HepG2 (cell line): ENCODE data around the gene DSG4. TPM values are rescaled to one million over a fixed set of nuclear protein-coding genes. Genes with fewer than 3 reads are reported as not detected.

Experiments used
- ATAC-seq: fragments of 200-7000 bp; cut with Tn5 transposase; 3 replicates; pipeline ENCODE4 v1.9.1; 2020; ENCODE audit warnings: mild to moderate bottlenecking, moderate library complexity
- BruUV-seq: library from RNA; stranded (reverse); fragments of 400-500 nt; replicated peaks from 2 replicates; lab custom pipeline; 2021; lab: Mats Ljungman, UMichigan
- CTCF ChIA-PET: fragments of 300-600 bp; formaldehyde crosslinking; extraction: SDS; loops from one replicate; lab custom pipeline; 2021; ENCODE audit warnings: low total read pairs, inconsistent platforms, low intra/inter-chr PET ratio; lab: Yijun Ruan, JAX
- POLR2A ChIA-PET: fragments of 350-600 bp; sonication (Branson Sonifier 250); formaldehyde crosslinking; loops from one replicate; lab custom pipeline; 2020; ENCODE audit warnings: antibody characterized with exemption, inconsistent platforms; lab: Yijun Ruan, JAX
- DNase-seq: peaks from one replicate; pipeline ENCODE4 v3.0.0-alpha.2; 2015; ENCODE audit warnings: low spot score
- FAIRE-seq: peaks from 3 replicates; lab custom pipeline; 2011; peaks lifted over from hg19 to GRCh38; lab: Jason Lieb, UNC
- H2AFZ ChIP-seq: one replicate; pipeline ENCODE4 v1.6.1; 2011; ENCODE audit warnings: low read length, inconsistent platforms
- H3K27ac ChIP-seq: fragments of 300-600 bp; 3 replicates; pipeline ENCODE4 v1.8.0; 2011; ENCODE audit warnings: mixed run types, mild to moderate bottlenecking, mixed read lengths, low read length, inconsistent platforms; ENCODE audit not compliant: insufficient read depth; ENCODE audit errors: extremely low read length
- H3K27me3 ChIP-seq, 2 experiments: fragments of 200-600 bp in 1 of 2; 2 replicates in 1 of 2; 3 replicates in 1 of 2; pipeline versions ENCODE4 v1.6.0 to v1.8.0; 2011; ENCODE audit warnings: low read length in 2 of 2, mild to moderate bottlenecking in 2 of 2, moderate library complexity in 2 of 2, inconsistent platforms in 1 of 2; ENCODE audit not compliant: insufficient read depth in 2 of 2, control insufficient read depth in 1 of 2
- H3K36me3 ChIP-seq, 2 experiments: fragments of 200-600 bp in 1 of 2; replicated peaks in 1 of 2; 2 replicates in 1 of 2; 3 replicates in 1 of 2; pipeline versions ENCODE4 v1.5.1 to v1.8.0; 2011; ENCODE audit warnings: low read length in 2 of 2, inconsistent platforms in 1 of 2; ENCODE audit not compliant: insufficient read depth in 2 of 2, control insufficient read depth in 1 of 2
- H3K4me1 ChIP-seq: 2 replicates; pipeline ENCODE4 v1.5.1; 2012; ENCODE audit warnings: low read length, inconsistent platforms; ENCODE audit not compliant: insufficient read depth
- H3K4me2 ChIP-seq: 2 replicates; pipeline ENCODE4 v1.6.0; 2011; ENCODE audit warnings: low read depth, low read length, inconsistent platforms
- H3K4me3 ChIP-seq, 3 experiments: fragments of 200-600 bp in 1 of 3; sonication (generic), shearing (Covaris generic) in 1 of 3; replicated peaks in 1 of 3; 2 replicates each; pipeline ENCODE4 v1.5.1; 2011 to 2016; ENCODE audit warnings: low read length in 3 of 3, inconsistent platforms in 2 of 3, low read depth in 2 of 3, mild to moderate bottlenecking in 2 of 3, control low read depth in 1 of 3, mixed read lengths in 1 of 3; ENCODE audit not compliant: insufficient read depth in 1 of 3
- H3K79me2 ChIP-seq: one replicate; pipeline ENCODE4 v1.6.1; 2011; ENCODE audit warnings: low read length, inconsistent platforms; ENCODE audit not compliant: insufficient read depth
- H3K9ac ChIP-seq: 2 replicates; pipeline ENCODE4 v1.6.0; 2011; ENCODE audit warnings: mild to moderate bottlenecking, low read depth, low read length, inconsistent platforms; ENCODE audit not compliant: insufficient read depth
- H3K9me3 ChIP-seq: 2 replicates; pipeline ENCODE4 v1.5.1; 2012; ENCODE audit warnings: mild to moderate bottlenecking, low read length
- H4K20me1 ChIP-seq: 2 replicates; pipeline ENCODE4 v1.6.0; 2011; ENCODE audit warnings: inconsistent platforms, mild to moderate bottlenecking, low read length, moderate library complexity; ENCODE audit not compliant: insufficient read depth
- FOSL2 ChIP-seq: sonication (generic); formaldehyde crosslinking; IDR thresholded peaks from 2 replicates; pipeline ENCODE4 v1.4.0; 2020; ENCODE audit warnings: missing genetic modification reagents
- GATAD1 ChIP-seq: IDR thresholded peaks from 2 replicates; pipeline ENCODE4 v1.6.1; 2016; ENCODE audit warnings: missing genetic modification reagents, missing compliant biosample characterization
- LRRFIP1 ChIP-seq: sonication (generic); formaldehyde crosslinking; conservative IDR thresholded peaks from 2 replicates; pipeline ENCODE4 v1.4.0; 2020; ENCODE audit warnings: missing genetic modification reagents
- PPARG ChIP-seq: conservative IDR thresholded peaks from 2 replicates; pipeline ENCODE4 v1.6.1; 2016; ENCODE audit warnings: missing biosample characterization, missing genetic modification reagents
- TCF7 ChIP-seq: sonication (generic); IDR thresholded peaks from 2 replicates; pipeline ENCODE4 v1.6.1; 2016; ENCODE audit warnings: antibody characterized with exemption, low read depth
- ZBTB4 ChIP-seq: sonication (generic); formaldehyde crosslinking; IDR thresholded peaks from 2 replicates; pipeline ENCODE4 v1.4.0; 2020; ENCODE audit warnings: missing genetic modification reagents, mild to moderate bottlenecking, borderline replicate concordance
- ZFP90 ChIP-seq: sonication (generic); formaldehyde crosslinking; IDR thresholded peaks from 2 replicates; pipeline ENCODE4 v1.8.0; 2022; ENCODE audit warnings: missing genetic modification reagents, mild to moderate bottlenecking, inconsistent platforms, borderline replicate concordance
- ZNF280D ChIP-seq: sonication (generic); formaldehyde crosslinking; IDR thresholded peaks from 2 replicates; pipeline ENCODE4 v1.5.1; 2020; ENCODE audit warnings: mild to moderate bottlenecking, missing genetic modification reagents
- ZNF710 ChIP-seq: sonication (generic); formaldehyde crosslinking; IDR thresholded peaks from 2 replicates; pipeline ENCODE4 v1.5.0; 2020; ENCODE audit warnings: mild to moderate bottlenecking, missing genetic modification reagents, borderline replicate concordance
- ZNF75D ChIP-seq: sonication (generic); formaldehyde crosslinking; IDR thresholded peaks from 2 replicates; pipeline ENCODE4 v1.8.1; 2023; ENCODE audit warnings: missing genetic modification reagents, mild to moderate bottlenecking, borderline replicate concordance
- WGBS: methylation state at CpG from one replicate; pipeline ENCODE4 v1.1.6; 2017; ENCODE audit warnings: low lambda C conversion rate; 5-methylcytosine and 5-hydroxymethylcytosine counted together
- in situ Hi-C: cut with HindIII; loops from 2 replicates; pipeline ENCODE4 v1.10.0; 2017; ENCODE audit warnings: low pct_unique_long_range_greater_than_20kb; ENCODE audit not compliant: extremely low pct_ligation_motif_present
- intact Hi-C: fragments of 100-400 bp; cut with micrococcal nuclease; formaldehyde crosslinking; loops from one replicate; pipeline ENCODE4 v1.10.0; 2022; ENCODE audit not compliant: unreplicated experiment
- polyA plus RNA-seq, 8 experiments: library from polyadenylated mRNA; depleted of rRNA in 3 of 8; stranded (reverse) in 7 of 8; unstranded in 1 of 8; fragments of >200 nt; fragmentation: Illumina TruSeq in 4 of 8; extraction: Trizol in 4 of 8; gene quantifications; 2 replicates each; pipeline versions ENCODE4 v1.2.1 to v1.2.3, GENCODE V29; 2011 to 2016; ENCODE audit warnings: low read depth in 4 of 8, missing spikeins in 1 of 8, mixed read lengths in 1 of 8; ENCODE audit not compliant: insufficient read depth in 1 of 8
- total RNA-seq, 5 experiments: library from RNA; depleted of rRNA; stranded (reverse); fragments of >200 nt; fragmentation: Illumina TruSeq; extraction: Trizol; gene quantifications; 2 replicates each; pipeline ENCODE4 v1.2.3, GENCODE V29; 2016; ENCODE audit warnings: low read depth in 1 of 5

The DSG4 gene
- total and polyA plus RNA-seq, 2 of the 13 experiments (the other 11 are each of a cell fraction or from before 2014, with no cell fraction given) = 0.07 TPM; not detected in 1

GRCh38 chr18:31399306-31400032 is 22.9 kb downstream of the DSG4 start:
- BruUV-seq = no TSS peak
- POLR2A ChIA-PET = interaction anchor here (1.1 kb wide), 1 partner anchor 166 kb away, joined by 4 read pairs; no protein-coding TSS in a partner anchor
- WGBS = 78% methylated on average over 6 of the region's 6 CpGs
- peak; percentile 44; the same call in 1 of the 2 replicates for TF ChIP-seq TCF7
- TF ChIP-seq GATAD1 (CRISPR knock-in tag) = no peak
- TF ChIP-seq ZNF710 (CRISPR knock-in tag) = no peak
- no peak for TF ChIP-seq ZBTB4 (CRISPR knock-in tag)
- TF ChIP-seq LRRFIP1 (CRISPR knock-in tag) = no peak
- 0 out of 2 replicates have a peak, but pooled peaks have one; percentile 40 for TF ChIP-seq PPARG (CRISPR knock-in tag)
- no peak for TF ChIP-seq ZNF75D
- TF ChIP-seq ZNF280D = no peak
- TF ChIP-seq FOSL2 (CRISPR knock-in tag) = 0 out of 2 replicates have a peak, but pooled peaks have one; percentile 27
- no peak for TF ChIP-seq ZFP90 (CRISPR knock-in tag)

More at GRCh38 chr18:31399306-31400032, 22.9 kb downstream of the DSG4 start:
- no peak overlapping the region for H3K4me3 ChIP-seq
- no peak overlapping the region; the same call in 1 of the 2 replicates for H3K9ac ChIP-seq
- H2AFZ ChIP-seq = peak overlapping the region; percentile 12
- no peak for ATAC-seq
- H4K20me1 ChIP-seq = no peaks in the 10 kb centered on the region
- DNase-seq = peak; percentile 55
- FAIRE-seq = no peak
- H3K27ac ChIP-seq = peak overlapping the region; percentile 93
- in situ Hi-C loops = no loop called here
- no peaks in the 10 kb centered on the region for H3K36me3 ChIP-seq
- H3K9me3 ChIP-seq = no peaks in the 10 kb centered on the region
- H3K4me1 ChIP-seq = peaks cover 92% of the 10 kb centered on the region
- H3K79me2 ChIP-seq = no peaks in the 10 kb centered on the region
- no peak overlapping the region for H3K4me2 ChIP-seq
- CTCF ChIA-PET = no interaction called here
- intact Hi-C loops = loop anchor here (2.0 to 5.0 kb wide), 4 partner anchors 113 to 299 kb away; no protein-coding TSS in a partner anchor
- H3K27me3 ChIP-seq = no peaks in the 10 kb centered on the region
